Measurements from ENCODE around the gene TECPR2. TPM values are rescaled to one million over a fixed set of nuclear protein-coding genes. Genes with fewer than 3 reads are reported as not detected.

Gene TECPR2
- total RNA-seq, 1 experiment from 2014 or later, result 29.7 TPM

DNA sequence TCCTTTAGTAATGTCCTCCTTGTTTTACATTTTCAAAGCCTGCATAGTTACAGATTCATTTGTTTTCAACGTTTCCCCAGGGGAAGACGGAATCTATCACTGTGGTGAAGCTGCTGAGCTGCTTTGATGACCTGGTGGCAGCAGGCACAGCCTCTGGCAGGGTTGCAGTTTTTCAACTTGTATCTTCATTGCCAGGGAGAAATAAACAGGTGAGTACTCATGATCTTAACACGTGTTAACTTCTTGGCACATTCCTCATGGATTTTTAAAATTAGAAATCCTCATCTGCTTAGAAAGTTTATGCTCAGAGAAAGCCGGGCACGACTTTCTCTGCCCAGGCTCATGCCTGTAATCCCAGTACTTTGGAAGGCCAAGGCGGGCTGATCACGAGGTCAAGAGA, 44.5 kb downstream of the TECPR2 start:
- intact Hi-C loops (cut with micrococcal nuclease; ENCODE audit: unreplicated experiment), result no loop called here
- Histone ChIP-seq H3K4me1 (replicated peaks; ENCODE audit: insufficient read depth) (no peaks in the 10 kb centered on the region), H3F3A (ENCODE audit: insufficient read depth, low read depth) (0 out of 2 replicates have a peak, but pooled peaks cover 5% of the 10 kb centered on the region), H3K36me3 (ENCODE audit: low read depth) (peaks cover 20% of the 10 kb centered on the region; the same call in 1 of the 2 replicates), H3K9me3 (ENCODE audit: insufficient read depth, low read depth) (peaks cover 8% of the 10 kb centered on the region; the same call in 1 of the 2 replicates), H3K27ac (no peak overlapping the region), H3K4me3 (no peak overlapping the region), H3K9me2 (ENCODE audit: insufficient read depth) (no peaks in the 10 kb centered on the region), H3K4me2 (no peak overlapping the region), H3K79me2 (ENCODE audit: low read depth) (no peaks in the 10 kb centered on the region), H4K20me1 (ENCODE audit: insufficient read depth) (no peaks in the 10 kb centered on the region), H2AFZ (no peak overlapping the region), H3K27me3 (ENCODE audit: insufficient read depth, low read depth) (no peaks in the 10 kb centered on the region)
- ChIA-PET CTCF (interaction anchor here (0.6 kb wide), 1 partner anchor 13 kb away, joined by 4 read pairs; no protein-coding TSS in a partner anchor), POLR2A (ENCODE audit: unreplicated experiment) (no interaction called here)
- TF ChIP-seq CTCF (conservative IDR thresholded peaks at IDR 0.05) (no peak), EZH2 (IDR thresholded peaks at IDR 0.05; ENCODE audit: low read depth) (no peak)
- no TSS peak for BruUV-seq (replicated peaks)
- no peak for DNase-seq

DNA sequence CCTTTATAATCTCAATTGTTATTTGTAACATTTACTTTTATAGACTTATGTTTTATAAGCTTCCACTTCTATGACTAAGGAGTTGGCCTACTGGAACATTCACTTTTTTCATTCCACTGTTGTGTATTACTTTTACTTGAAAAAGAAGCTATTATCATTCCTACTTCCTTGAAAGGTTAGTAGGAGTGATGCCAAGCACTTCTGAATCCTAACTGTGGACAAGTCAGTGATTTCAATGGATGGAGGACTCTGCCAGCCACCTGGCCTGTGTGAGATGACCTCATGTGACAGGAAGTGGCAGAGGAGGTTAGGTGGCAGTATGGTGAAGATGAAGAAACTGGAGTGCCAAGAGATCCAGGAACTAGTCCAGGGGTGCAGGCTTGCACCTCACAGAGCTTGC, 46.0 kb downstream of the TECPR2 start:
- 0 out of 2 replicates have a peak, but pooled peaks cover 10% of the 10 kb centered on the region for H3K36me3 ChIP-seq (ENCODE audit: low read depth)
- no peak for TF ChIP-seq CTCF (conservative IDR thresholded peaks at IDR 0.05)
- TF ChIP-seq EZH2 (IDR thresholded peaks at IDR 0.05; ENCODE audit: low read depth), result no peak
- no peak overlapping the region for H2AFZ ChIP-seq
- no peak for DNase-seq
- H3K9me2 ChIP-seq (ENCODE audit: insufficient read depth), result no peaks in the 10 kb centered on the region
- no peaks in the 10 kb centered on the region for H3K79me2 ChIP-seq (ENCODE audit: low read depth)
- H3F3A ChIP-seq (ENCODE audit: insufficient read depth, low read depth), result 0 out of 2 replicates have a peak, but pooled peaks cover 5% of the 10 kb centered on the region
- CTCF ChIA-PET, result interaction anchor here (0.5 kb wide), 1 partner anchor 75 kb away, joined by 23 read pairs; no protein-coding TSS in a partner anchor
- H3K4me3 ChIP-seq, result no peak overlapping the region
- H3K27ac ChIP-seq, result no peak overlapping the region
- BruUV-seq (replicated peaks), result no TSS peak
- POLR2A ChIA-PET (ENCODE audit: unreplicated experiment), result no interaction called here
- no peaks in the 10 kb centered on the region for H4K20me1 ChIP-seq (ENCODE audit: insufficient read depth)
- intact Hi-C loops (cut with micrococcal nuclease; ENCODE audit: unreplicated experiment), result no loop called here
- no peaks in the 10 kb centered on the region for H3K9me3 ChIP-seq (ENCODE audit: insufficient read depth, low read depth)
- H3K4me1 ChIP-seq (replicated peaks; ENCODE audit: insufficient read depth), result no peaks in the 10 kb centered on the region
- H3K27me3 ChIP-seq (ENCODE audit: insufficient read depth, low read depth), result no peaks in the 10 kb centered on the region
- H3K4me2 ChIP-seq, result no peak overlapping the region

DNA sequence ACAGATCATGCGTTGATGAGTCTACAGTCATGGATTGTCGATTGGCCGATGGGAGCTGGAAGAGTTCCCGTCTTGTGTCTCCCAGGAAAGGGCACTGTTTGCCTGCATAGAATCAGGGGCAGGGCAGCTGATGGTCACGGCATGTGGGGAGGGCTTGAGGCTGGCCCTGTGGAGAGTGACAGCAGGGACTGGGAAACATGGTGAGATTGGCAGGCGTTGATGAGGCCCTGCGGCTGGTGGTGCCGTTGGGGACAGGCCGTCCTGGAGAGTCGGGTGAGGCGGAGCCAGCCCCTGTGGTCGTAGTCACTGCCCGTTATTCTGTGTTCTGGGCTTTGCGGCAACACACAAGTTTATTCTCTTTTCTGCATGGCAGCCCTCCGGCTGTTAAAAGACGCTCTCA, 52.9 kb downstream of the TECPR2 start:
- H3K27me3 ChIP-seq (ENCODE audit: insufficient read depth, low read depth), result no peaks in the 10 kb centered on the region
- no peak for DNase-seq
- TF ChIP-seq CTCF (conservative IDR thresholded peaks at IDR 0.05), result no peak
- no peak for TF ChIP-seq EZH2 (IDR thresholded peaks at IDR 0.05; ENCODE audit: low read depth)
- H3K27ac ChIP-seq, result no peak overlapping the region
- BruUV-seq (replicated peaks), result no TSS peak
- no peaks in the 10 kb centered on the region for H4K20me1 ChIP-seq (ENCODE audit: insufficient read depth)
- H3K79me2 ChIP-seq (ENCODE audit: low read depth), result no peaks in the 10 kb centered on the region
- POLR2A ChIA-PET (ENCODE audit: unreplicated experiment), result no interaction called here
- H3K4me1 ChIP-seq (replicated peaks; ENCODE audit: insufficient read depth), result no peaks in the 10 kb centered on the region
- H2AFZ ChIP-seq, result no peak overlapping the region
- H3K4me2 ChIP-seq, result no peak overlapping the region
- no peaks in the 10 kb centered on the region; the same call in 1 of the 2 replicates for H3K36me3 ChIP-seq (ENCODE audit: low read depth)
- CTCF ChIA-PET, result no interaction called here
- intact Hi-C loops (cut with micrococcal nuclease; ENCODE audit: unreplicated experiment), result no loop called here
- H3F3A ChIP-seq (ENCODE audit: insufficient read depth, low read depth), result no peaks in the 10 kb centered on the region
- H3K9me3 ChIP-seq (ENCODE audit: insufficient read depth, low read depth), result no peaks in the 10 kb centered on the region
- H3K9me2 ChIP-seq (ENCODE audit: insufficient read depth), result no peaks in the 10 kb centered on the region
- no peak overlapping the region for H3K4me3 ChIP-seq

Measured in PC-9 (cell line).